ENCODE measurements around the gene INKA1. TPM values are rescaled to one million over a fixed set of nuclear protein-coding genes. Genes with fewer than 3 reads are reported as not detected.

INKA1 gene
- total and polyA plus RNA-seq, 2 of the 8 experiments (the other 6 are each of a cell fraction or from before 2014, with no cell fraction given) = 1.3 to 4.7 TPM

DNA sequence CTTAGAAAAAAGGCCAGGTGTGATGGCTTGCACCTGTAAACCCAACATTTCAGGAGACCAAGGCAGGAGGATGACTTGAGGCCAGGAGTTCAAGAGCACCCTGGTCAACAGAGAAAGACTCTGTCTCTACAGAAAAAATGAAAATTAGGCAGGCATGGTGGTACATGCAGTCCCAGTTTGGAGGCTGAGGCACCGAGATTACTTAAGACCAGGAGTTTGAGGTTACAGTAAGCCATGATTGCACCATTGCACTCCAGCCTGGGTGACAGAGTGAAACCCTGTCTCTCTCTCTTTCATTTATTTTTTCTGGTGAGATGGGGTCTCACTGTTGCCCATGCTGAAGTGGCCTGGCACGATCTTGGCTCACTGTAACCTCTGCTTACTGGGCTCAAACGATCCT, 41.4 kb upstream of the INKA1 start:
- H3K4me3 ChIP-seq (ENCODE audit: extremely low read depth in 1 of 4, insufficient read depth in 2 of 4, low read depth in 3 of 4, low read length in 4 of 4) = no peak overlapping the region
- H4K8ac ChIP-seq (ENCODE audit: extremely low read depth, insufficient read depth, low read length) = no peak overlapping the region
- POLR2A ChIA-PET (ENCODE audit: partially characterized antibody) = interaction anchor here (1.2 to 1.3 kb wide), 2 partner anchors 18 to 19 kb away, joined by 3 read pairs; no protein-coding TSS in a partner anchor
- H3K18ac ChIP-seq (ENCODE audit: extremely low read depth, low read length) = no peak overlapping the region
- no peak overlapping the region for H2BK20ac ChIP-seq (ENCODE audit: low read length)
- TF ChIP-seq PHF8 (conservative IDR thresholded peaks at IDR 0.05; ENCODE audit: low read depth, low read length) (no peak), CTBP2 (IDR thresholded peaks at IDR 0.05; ENCODE audit: borderline replicate concordance, insufficient read depth, insufficient read length, low read length) (no peak), SIX5 (IDR thresholded peaks at IDR 0.05; ENCODE audit: low read depth, low read length) (no peak), SIRT6 (IDR thresholded peaks at IDR 0.05; ENCODE audit: low read length) (no peak), HDAC2 (IDR thresholded peaks at IDR 0.05; ENCODE audit: borderline replicate concordance in 1 of 2, low read depth in 2 of 2, low read length in 2 of 2) (no peak), JUN (IDR thresholded peaks at IDR 0.05; ENCODE audit: low read depth, low read length) (no peak), BACH1 (IDR thresholded peaks at IDR 0.05; ENCODE audit: low read length) (no peak), SP4 (IDR thresholded peaks at IDR 0.05; ENCODE audit: low read length) (no peak), MAFK (IDR thresholded peaks at IDR 0.05; ENCODE audit: low read depth, low read length) (no peak)
- no peak overlapping the region for H2AFZ ChIP-seq (ENCODE audit: low read length)
- WGBS, 2 experiments (ENCODE audit: extremely low coverage in 1 of 2, insufficient coverage in 1 of 2, insufficient read length in 1 of 2, insufficient replicate concordance in 2 of 2, low coverage in 1 of 2, low lambda C conversion rate in 2 of 2, missing lambda C conversion rate in 1 of 2) = 79% methylated on average over 3 of the region's 3 CpGs; no CpG with 5 or more reads in 1 of the 2 experiments
- H3K4ac ChIP-seq (replicated peaks; ENCODE audit: insufficient read length, low read depth, low read length) = no peak overlapping the region
- no peak overlapping the region for H3K9ac ChIP-seq (replicated peaks in 1 of 4; ENCODE audit: extremely low read depth in 1 of 4, low read depth in 3 of 4, low read length in 3 of 4)
- no peak overlapping the region for H4K5ac ChIP-seq (ENCODE audit: insufficient read length, low read depth, low read length)
- no peaks in the 10 kb centered on the region for H3K36me3 ChIP-seq (ENCODE audit: control insufficient read depth in 2 of 4, insufficient read depth in 4 of 4, low read length in 3 of 4)
- H3K23ac ChIP-seq (ENCODE audit: insufficient read length) = no peak overlapping the region
- no peak overlapping the region for H2BK15ac ChIP-seq (ENCODE audit: low read length)
- no peaks in the 10 kb centered on the region for H3K9me3 ChIP-seq (ENCODE audit: insufficient read depth in 2 of 2, low read depth in 1 of 2, low read length in 1 of 2)
- peaks cover 3% of the 10 kb centered on the region; the same call in 1 of the 2 replicates for H3K79me1 ChIP-seq (ENCODE audit: low read depth, low read length)
- no peak overlapping the region for H2AK5ac ChIP-seq (ENCODE audit: low read depth, low read length)
- no peak overlapping the region for H4K91ac ChIP-seq (replicated peaks; ENCODE audit: insufficient read length, low read length)
- no peak overlapping the region for H3K56ac ChIP-seq (replicated peaks; ENCODE audit: insufficient read length, low read depth, low read length)
- no peaks in the 10 kb centered on the region for H3K27me3 ChIP-seq (replicated peaks in 1 of 4; ENCODE audit: control insufficient read depth in 3 of 4, extremely low read depth in 1 of 4, insufficient read depth in 3 of 4, low read length in 3 of 4)
- no peak overlapping the region for H3K4me2 ChIP-seq (ENCODE audit: insufficient read depth in 1 of 2, low read depth in 2 of 2, low read length in 2 of 2)
- H3K27ac ChIP-seq (ENCODE audit: low read depth, low read length) = no peak overlapping the region
- no peaks in the 10 kb centered on the region for H3K23me2 ChIP-seq (ENCODE audit: low read depth, low read length)
- H2BK120ac ChIP-seq (replicated peaks; ENCODE audit: low read depth, low read length) = no peak overlapping the region
- DNase-seq (ENCODE audit: low read depth in 1 of 2, low spot score in 2 of 2) = no peak
- no peaks in the 10 kb centered on the region for H3K4me1 ChIP-seq (replicated peaks in 1 of 4; ENCODE audit: control insufficient read depth in 3 of 4, insufficient read depth in 4 of 4, low read length in 3 of 4)
- no peak overlapping the region for H3K14ac ChIP-seq (ENCODE audit: insufficient read length)
- no peak overlapping the region for H2BK12ac ChIP-seq (ENCODE audit: low read depth, low read length)
- no peak overlapping the region for H2BK5ac ChIP-seq (ENCODE audit: low read depth, low read length)
- peaks cover 0 to 66% of the 10 kb centered on the region in 2 experiments; a peak in 3 of 4 replicates for H3K79me2 ChIP-seq (ENCODE audit: control insufficient read depth in 1 of 2, insufficient read depth in 2 of 2, low read length in 2 of 2)
- CTCF ChIA-PET (ENCODE audit: partially characterized antibody) = interaction anchor here (1.0 kb wide), 1 partner anchor 78 kb away, joined by 3 read pairs; no protein-coding TSS in a partner anchor
- peaks cover 1 to 5% of the 10 kb centered on the region in 2 experiments for H4K20me1 ChIP-seq (replicated peaks in 1 of 2; ENCODE audit: control insufficient read depth in 1 of 2, insufficient read depth in 2 of 2, low read length in 2 of 2)
- no peak for FAIRE-seq
